GM19240 (cell line): ENCODE results near the gene CBFA2T3.

Experiments
- DNase-seq: peaks from one replicate; pipeline ENCODE4 v3.0.0; 2011; ENCODE audit warnings: low spot score; ENCODE audit not compliant: insufficient read length

Gene CBFA2T3

GRCh38 chr16:88963583-88963982 lies 13.4 kb downstream of the CBFA2T3 start:
- DNase-seq: no peak

DNA sequence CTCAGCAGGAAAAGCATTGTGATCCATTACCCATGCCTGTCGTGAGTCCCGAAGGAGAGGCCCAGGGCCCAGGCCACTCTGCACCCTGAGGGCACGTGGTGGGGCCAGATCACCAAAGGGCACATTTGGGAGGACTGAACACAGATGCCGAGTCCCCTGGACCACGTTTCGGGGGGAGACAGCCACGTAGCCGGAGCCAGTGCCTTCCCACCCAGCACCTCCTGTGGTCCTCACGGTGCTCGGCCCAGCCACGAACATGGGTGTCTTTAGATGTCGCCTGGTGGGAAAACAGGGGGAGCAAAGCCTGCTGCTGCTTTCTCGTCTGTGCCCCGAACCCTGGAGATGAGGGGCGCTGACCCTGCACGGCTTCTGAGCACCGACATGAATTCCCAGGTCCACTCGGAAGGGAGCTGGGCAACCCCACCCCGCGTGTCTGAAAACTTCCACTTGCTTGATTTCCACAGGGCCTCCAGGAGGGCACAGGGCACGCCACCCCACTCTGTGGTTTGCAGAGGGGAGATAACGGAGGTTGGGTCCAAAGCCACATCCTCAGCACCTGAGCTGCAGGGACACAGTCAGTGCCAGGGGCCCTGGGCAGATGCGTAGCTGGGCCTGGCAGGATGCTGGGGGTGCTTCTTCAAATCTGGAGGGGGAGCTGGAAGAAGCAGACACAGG lies 14.4 kb downstream of the CBFA2T3 start:
- no peak for DNase-seq

- no peak for DNase-seq
Measured at GRCh38 chr16:88961011-88961410, 16.0 kb downstream of the CBFA2T3 start.

DNA sequence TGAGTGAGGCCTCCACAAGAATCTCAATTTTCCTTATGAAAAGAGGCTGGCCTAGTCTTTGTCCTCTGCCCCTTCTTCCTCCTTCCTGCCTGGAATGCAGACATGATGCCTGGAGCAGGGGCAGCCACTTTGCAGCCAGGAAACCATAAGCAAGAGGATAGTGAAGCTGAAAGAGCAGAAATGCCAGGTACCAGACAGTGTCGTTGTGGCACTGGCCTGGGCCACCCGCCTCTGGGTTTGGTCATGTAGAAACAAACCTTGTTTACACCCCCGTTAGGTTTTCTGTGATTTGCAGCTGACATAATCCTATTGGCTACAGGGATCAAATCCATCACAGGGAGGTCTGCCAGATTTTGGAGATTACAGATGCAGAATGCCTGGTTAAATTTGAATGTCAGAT lies 16.5 kb downstream of the CBFA2T3 start:
- no peak for DNase-seq

DNA sequence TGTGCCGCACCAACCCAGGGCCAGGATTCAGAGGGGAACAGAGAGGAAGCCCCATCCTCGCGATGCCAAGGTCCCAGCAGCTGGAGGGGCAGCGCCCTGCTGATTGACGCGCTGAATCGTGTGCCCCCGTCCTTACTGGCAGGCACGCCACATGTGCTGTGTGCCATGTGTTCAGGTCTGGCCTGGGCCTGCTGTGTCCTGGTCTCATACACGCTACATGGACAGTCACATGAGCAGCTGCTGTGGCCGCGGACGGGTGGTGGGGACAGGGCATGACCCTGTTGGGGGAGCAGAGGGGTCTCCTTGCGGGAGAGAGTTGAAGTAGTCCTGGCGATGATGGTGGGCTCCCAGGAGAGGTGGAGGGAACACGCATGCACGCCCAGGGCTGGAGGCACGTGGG lies 18.0 kb downstream of the CBFA2T3 start:
- DNase-seq: no peak

- DNase-seq: no peak
Measured at GRCh38 chr16:88957887-88958577, 19.0 kb downstream of the CBFA2T3 start.

GRCh38 chr16:88957433-88957767 lies 19.6 kb downstream of the CBFA2T3 start:
- no peak for DNase-seq

- no peak for DNase-seq
Measured at GRCh38 chr16:88956546-88957432, 20.2 kb downstream of the CBFA2T3 start.

DNA sequence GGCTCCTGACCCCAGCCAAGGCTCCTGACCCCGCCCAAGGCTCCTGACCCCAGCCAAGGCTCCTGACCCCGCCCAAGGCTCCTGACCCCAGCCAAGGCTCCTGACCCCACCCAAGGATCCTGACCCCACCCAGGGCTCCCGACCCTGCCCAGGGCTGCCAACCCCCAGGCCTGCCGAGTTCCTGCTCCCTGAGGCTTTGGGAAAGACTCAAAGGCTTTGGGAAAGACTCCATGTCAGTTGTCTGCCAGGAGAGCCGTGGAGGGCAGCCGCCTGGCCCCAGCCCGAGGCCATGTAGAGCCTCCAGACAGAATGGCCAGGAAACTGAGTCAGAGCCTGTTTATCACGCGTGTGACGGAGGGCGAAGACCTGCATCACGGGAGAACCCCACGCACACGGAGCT lies 21.1 kb downstream of the CBFA2T3 start:
- no peak for DNase-seq

DNA sequence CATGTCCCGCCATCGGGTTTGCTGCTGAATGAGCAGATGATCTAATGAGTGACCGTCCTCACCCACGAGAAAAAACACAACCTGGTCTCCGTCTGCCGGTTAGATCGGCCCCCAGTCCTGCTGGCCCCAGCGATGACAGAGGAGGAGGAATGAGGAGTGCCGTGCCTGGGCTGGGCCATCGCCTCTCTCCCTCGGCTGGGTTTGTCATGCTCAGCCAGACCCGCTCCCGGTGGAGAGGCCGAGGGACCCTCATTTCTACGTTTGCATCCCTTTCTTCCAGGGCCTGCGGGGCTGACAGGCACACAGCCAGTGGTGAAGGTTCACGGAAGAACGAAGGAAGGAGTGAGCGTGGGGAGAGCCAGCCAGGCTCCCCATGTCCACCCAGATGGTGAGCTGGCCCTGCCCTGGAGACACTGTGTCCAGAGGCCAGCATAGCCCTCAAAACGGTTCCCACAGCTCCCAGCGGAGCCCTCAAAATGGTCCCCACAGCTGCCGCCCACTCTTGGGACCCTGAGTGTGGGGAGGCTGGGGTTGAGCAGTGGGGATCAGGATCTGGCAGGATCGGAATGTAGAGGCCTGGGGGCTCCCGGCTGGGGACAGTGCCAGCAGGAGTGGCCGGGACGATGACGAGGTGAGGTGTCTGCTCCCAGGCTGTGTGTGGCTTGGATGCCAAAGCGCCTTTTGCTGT lies 23.9 kb downstream of the CBFA2T3 start:
- DNase-seq: no peak

GRCh38 chr16:88951989-88952388 lies 25.0 kb downstream of the CBFA2T3 start:
- DNase-seq: no peak

GRCh38 chr16:88951501-88951900 lies 25.5 kb downstream of the CBFA2T3 start:
- DNase-seq: no peak

- no peak for DNase-seq
Measured at GRCh38 chr16:88948781-88949490, 28.1 kb downstream of the CBFA2T3 start.

- DNase-seq: no peak
Measured at GRCh38 chr16:88945473-88945872, 31.5 kb downstream of the CBFA2T3 start.

DNA sequence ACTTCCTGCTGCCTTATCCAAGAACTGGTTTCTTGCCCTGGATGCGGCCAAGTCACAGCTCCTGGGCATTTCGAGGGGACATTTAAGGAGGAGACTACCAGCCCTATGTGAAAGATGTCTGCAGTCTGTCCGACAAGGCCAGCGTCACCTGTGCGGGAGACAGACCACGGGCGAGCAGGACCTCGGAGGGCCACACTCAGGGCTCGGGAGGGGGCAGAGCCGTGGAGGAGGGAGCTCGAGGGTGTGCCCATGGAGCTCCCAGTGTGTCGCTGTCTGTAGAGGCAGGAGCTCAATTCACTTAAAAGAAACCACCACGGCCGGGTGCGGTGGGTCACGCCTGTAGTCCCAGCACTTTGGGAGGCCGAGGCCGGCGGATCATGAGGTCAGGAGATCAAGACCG lies 33.3 kb downstream of the CBFA2T3 start:
- no peak for DNase-seq

DNA sequence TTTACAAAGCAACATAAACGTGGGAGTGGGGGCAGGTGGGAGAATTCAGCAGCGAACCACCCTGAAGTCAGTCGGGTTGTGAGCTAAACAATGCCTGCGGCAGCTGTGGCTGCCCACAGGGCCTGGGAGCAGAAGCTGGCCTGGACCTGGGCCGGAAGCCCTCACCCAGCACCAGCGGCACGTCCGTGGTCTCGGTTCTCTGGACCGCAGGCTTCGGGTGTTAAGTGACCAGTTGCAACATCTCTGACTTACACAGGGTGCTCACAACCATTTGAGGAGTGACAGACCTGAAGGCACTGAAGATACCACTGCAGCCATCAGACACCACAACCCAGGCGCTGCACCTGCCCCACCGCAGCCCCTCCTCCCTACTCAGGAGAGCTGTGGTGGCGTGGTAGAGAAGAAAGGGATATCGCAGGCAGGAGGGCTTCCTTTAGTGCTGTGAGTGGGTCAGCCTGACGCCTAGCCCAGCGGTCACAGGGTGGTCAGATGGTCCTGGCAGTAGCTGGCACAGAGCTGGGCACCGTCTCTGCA lies 33.8 kb downstream of the CBFA2T3 start:
- no peak for DNase-seq

DNA sequence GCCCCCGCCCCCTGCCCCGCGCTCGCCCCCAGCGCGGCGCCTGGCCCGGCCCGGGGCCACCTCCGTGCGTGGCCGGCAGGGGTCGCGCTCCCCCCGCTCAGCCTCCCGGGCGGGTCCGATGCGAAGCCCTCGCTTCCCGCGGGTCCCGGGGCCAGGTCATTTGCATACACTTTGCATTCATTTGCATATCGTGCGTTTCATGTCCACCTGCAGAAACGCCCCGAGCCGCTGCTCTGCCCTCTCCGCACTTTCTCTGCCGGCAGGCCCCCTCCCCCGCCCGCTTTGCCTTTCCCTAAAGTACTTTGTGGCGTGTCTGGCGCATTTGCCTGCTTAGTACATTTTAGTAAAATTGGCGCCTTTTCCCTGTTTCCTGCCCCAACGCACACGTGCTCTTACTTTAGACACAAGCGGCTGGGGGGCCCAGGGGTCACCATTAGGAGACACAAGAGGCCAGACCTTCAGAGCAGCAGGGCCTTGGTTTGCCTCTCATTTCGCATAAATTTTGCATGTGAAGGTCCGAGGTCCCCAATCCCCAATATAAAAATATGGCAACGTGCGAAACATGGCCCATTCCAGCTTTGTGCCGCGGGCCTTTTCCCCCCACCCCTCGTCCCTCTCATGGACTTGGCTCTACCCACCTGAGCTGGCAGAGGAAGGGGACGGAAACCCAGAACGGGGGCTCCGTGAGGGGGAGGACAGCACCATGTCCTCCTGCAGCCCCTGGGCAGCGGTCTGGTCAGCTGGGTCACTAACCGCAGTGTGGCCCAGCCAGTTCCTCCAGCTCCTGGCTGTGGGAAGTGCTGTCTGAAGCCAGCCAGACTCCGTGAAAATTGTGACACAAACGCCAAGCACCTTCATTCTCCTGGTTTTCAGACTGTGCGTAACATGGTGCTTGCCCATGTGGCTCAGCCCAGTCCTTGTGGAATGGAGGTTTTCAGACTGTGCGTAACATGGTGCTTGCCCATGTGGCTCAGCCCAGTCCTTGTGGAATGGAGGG lies 34.8 kb downstream of the CBFA2T3 start:
- peak; percentile 94 for DNase-seq

DNA sequence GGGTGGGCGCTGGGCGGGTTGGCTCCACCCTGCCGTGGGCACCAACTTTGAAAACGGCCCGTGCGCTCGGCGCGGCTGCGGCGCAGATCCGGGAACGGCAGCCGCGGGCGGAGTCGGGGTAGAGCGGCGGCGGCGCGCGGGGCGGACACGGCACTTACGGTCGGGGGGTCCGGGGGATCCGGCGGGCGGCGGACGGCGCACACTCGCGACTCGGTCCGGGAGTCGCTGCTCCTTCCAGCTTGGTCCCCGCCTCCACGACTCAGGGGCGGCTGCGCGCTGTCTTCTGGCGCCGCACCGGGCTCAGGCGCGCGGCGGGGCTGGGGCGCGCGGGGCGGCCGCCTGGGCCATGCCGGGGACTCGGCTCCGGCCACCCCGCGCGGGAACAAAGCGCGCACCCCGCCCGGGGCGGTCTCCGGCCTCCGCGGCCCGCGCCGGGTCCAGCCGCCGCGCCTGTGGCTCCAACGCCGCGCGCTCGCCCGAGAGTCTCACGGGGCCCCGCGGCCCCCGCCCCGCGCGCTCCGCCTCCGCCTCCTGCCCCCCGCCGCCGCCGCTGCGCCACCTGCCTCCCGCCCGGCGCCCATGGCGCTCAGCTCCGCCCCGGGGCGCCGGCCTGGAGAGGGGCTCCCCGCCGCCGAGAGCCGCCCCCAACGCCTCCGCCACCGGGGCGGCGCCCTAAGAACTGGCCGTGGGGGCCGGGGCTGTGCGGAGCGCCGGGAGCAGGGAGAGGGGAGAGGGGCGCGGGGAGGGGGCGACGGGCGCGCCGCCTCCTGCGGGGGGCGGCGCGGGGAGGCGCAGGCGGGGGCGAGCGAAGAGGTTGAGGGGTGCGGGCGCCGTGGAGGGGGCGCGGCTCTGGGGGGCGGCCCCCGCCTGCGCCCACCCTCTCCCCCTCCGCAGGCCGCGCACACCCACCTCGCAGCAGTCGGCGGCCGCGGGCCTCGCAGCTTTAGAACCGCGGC lies 35.9 kb downstream of the CBFA2T3 start:
- no peak for DNase-seq
